ENCODE results near the gene EIF2B5.
"Not testable (repeated sequence)": the region's sequence is repeated elsewhere in the genome, so short reads cannot be mapped to it uniquely, and the experiment has no call there.

The EIF2B5 gene

GRCh38 chr3:184148076-184148475 is 12.9 kb downstream of the EIF2B5 start:
- DNase-seq = no peak

GRCh38 chr3:184149123-184149522 is 14.0 kb downstream of the EIF2B5 start:
- no peak for DNase-seq

- DNase-seq = not testable (repeated sequence)
These were observed 14.6 kb downstream of the EIF2B5 start for GRCh38 chr3:184149770-184150169.

GRCh38 chr3:184154885-184155643 is 19.9 kb downstream of the EIF2B5 start, which contains the start of gene DVL3:
Gene DVL3, plus strand, starts transcription at chr3:184155377. Its CDS starts 259 bp downstream, at chr3:184155636.
- DNase-seq = peak; percentile 13

GRCh38 chr3:184155644-184156521 is 20.7 kb downstream of the EIF2B5 start:
- peak; percentile 16 for DNase-seq

- no peak for DNase-seq
These were observed 21.4 kb downstream of the EIF2B5 start for GRCh38 chr3:184156522-184156955.

- no peak for DNase-seq
These were observed 22.0 kb downstream of the EIF2B5 start for GRCh38 chr3:184157206-184157605.

GRCh38 chr3:184158404-184158803 is 23.2 kb downstream of the EIF2B5 start:
- DNase-seq = no peak

GRCh38 chr3:184160456-184160855 is 25.3 kb downstream of the EIF2B5 start:
- DNase-seq = no peak

GRCh38 chr3:184162571-184163070 is 27.5 kb downstream of the EIF2B5 start:
- not testable (repeated sequence) for DNase-seq

- DNase-seq = no peak
These were observed 29.6 kb downstream of the EIF2B5 start for GRCh38 chr3:184164648-184165330.

- DNase-seq = no peak
These were observed 30.4 kb downstream of the EIF2B5 start for GRCh38 chr3:184165543-184165942.

GRCh38 chr3:184166671-184167070 is 31.5 kb downstream of the EIF2B5 start:
- no peak for DNase-seq

GRCh38 chr3:184167786-184168185 is 32.6 kb downstream of the EIF2B5 start:
- DNase-seq = no peak

- DNase-seq = no peak
These were observed 33.4 kb downstream of the EIF2B5 start for GRCh38 chr3:184168363-184169120.

GRCh38 chr3:184169896-184170875 is 35.0 kb downstream of the EIF2B5 start:
- DNase-seq = no peak

- no peak for DNase-seq
These were observed 36.4 kb downstream of the EIF2B5 start for GRCh38 chr3:184171562-184171961.

GRCh38 chr3:184172681-184173373 is 37.7 kb downstream of the EIF2B5 start:
- no peak for DNase-seq

GRCh38 chr3:184173374-184173722 is 38.2 kb downstream of the EIF2B5 start:
- no peak for DNase-seq

- no peak for DNase-seq
These were observed 39.1 kb downstream of the EIF2B5 start for GRCh38 chr3:184174284-184174645.

Measured in activated T-cell treated with anti-CD3 and anti-CD28 coated beads for 4 hours (primary cell).